Measurements from ENCODE around the gene C21orf91.
"Not testable (repeated sequence)": the region's sequence is repeated elsewhere in the genome, so short reads cannot be mapped to it uniquely, and the experiment has no call there.

Gene C21orf91

GRCh38 chr21:17777072-17777765 is 41.9 kb downstream of the C21orf91 start:
- DNase-seq (ENCODE audit: low spot score), result no peak

- peak; percentile 77 for DNase-seq (ENCODE audit: low spot score)
These were observed 43.6 kb downstream of the C21orf91 start for GRCh38 chr21:17775431-17776126.

- DNase-seq (ENCODE audit: low spot score), result not testable (repeated sequence)
These were observed 44.1 kb downstream of the C21orf91 start for GRCh38 chr21:17775021-17775420.

GRCh38 chr21:17769447-17769845 is 49.7 kb downstream of the C21orf91 start:
- DNase-seq (ENCODE audit: low spot score), result no peak

- no peak for DNase-seq (ENCODE audit: low spot score)
These were observed 50.2 kb downstream of the C21orf91 start for GRCh38 chr21:17768840-17769446.

- DNase-seq (ENCODE audit: low spot score), result no peak
These were observed 53.9 kb downstream of the C21orf91 start for GRCh38 chr21:17765207-17765606.

GRCh38 chr21:17763288-17764037 is 55.7 kb downstream of the C21orf91 start:
- no peak for DNase-seq (ENCODE audit: low spot score)

- no peak for DNase-seq (ENCODE audit: low spot score)
These were observed 59.5 kb downstream of the C21orf91 start for GRCh38 chr21:17759511-17760178.

- no peak for DNase-seq (ENCODE audit: low spot score)
These were observed 60.5 kb downstream of the C21orf91 start for GRCh38 chr21:17758683-17759082.

GRCh38 chr21:17757671-17758070 is 61.5 kb downstream of the C21orf91 start:
- no peak for DNase-seq (ENCODE audit: low spot score)

- no peak for DNase-seq (ENCODE audit: low spot score)
These were observed 65.4 kb downstream of the C21orf91 start for GRCh38 chr21:17753736-17754135.

GRCh38 chr21:17752171-17752570 is 67.0 kb downstream of the C21orf91 start:
- DNase-seq (ENCODE audit: low spot score), result no peak

- DNase-seq (ENCODE audit: low spot score), result no peak
These were observed 72.2 kb downstream of the C21orf91 start for GRCh38 chr21:17746920-17747319.

GRCh38 chr21:17745086-17745485 is 74.1 kb downstream of the C21orf91 start:
- no peak for DNase-seq (ENCODE audit: low spot score)

GRCh38 chr21:17742940-17743592 is 76.1 kb downstream of the C21orf91 start:
- no peak for DNase-seq (ENCODE audit: low spot score)

GRCh38 chr21:17742181-17742580 is 77.0 kb downstream of the C21orf91 start:
- no peak for DNase-seq (ENCODE audit: low spot score)
